WERI-Rb-1 (cell line): Measurements from ENCODE around the gene ADCY9.
"Not testable (repeated sequence)": the region's sequence is repeated elsewhere in the genome, so short reads cannot be mapped to it uniquely, and the experiment has no call there.

Experiments used
- DNase-seq: peaks from one replicate; pipeline ENCODE4 v3.0.0-alpha.2; 2020
- H3K27ac ChIP-seq: fragments of 250-450 bp; sonication (Bioruptor Pico); 2 replicates; pipeline ENCODE4 v1.5.1; 2020; ENCODE audit warnings: mild to moderate bottlenecking, moderate library complexity
- H3K27me3 ChIP-seq: fragments of 250-450 bp; sonication (Bioruptor Pico); 2 replicates; pipeline ENCODE4 v1.5.1; 2021; ENCODE audit warnings: mild to moderate bottlenecking, low read depth, moderate library complexity; ENCODE audit not compliant: insufficient read depth, severe bottlenecking
- H3K36me3 ChIP-seq: fragments of 250-450 bp; sonication (Bioruptor Pico); 2 replicates; pipeline ENCODE4 v1.5.1; 2020; ENCODE audit warnings: mild to moderate bottlenecking, moderate library complexity
- H3K4me3 ChIP-seq: 2 replicates; pipeline ENCODE4 v1.5.1; 2011; ENCODE audit warnings: low read depth, mild to moderate bottlenecking, control low read depth, low read length
- H3K9me3 ChIP-seq: fragments of 250-450 bp; sonication (Bioruptor Pico); 2 replicates; pipeline ENCODE4 v1.5.1; 2021; ENCODE audit warnings: mild to moderate bottlenecking, moderate library complexity; ENCODE audit not compliant: severe bottlenecking
- CTCF ChIP-seq: IDR thresholded peaks from 2 replicates; pipeline ENCODE4 v1.5.1; 2011; ENCODE audit warnings: low read depth, mild to moderate bottlenecking, control low read depth, inconsistent platforms, low read length

Gene ADCY9

GRCh38 chr16:3953728-3954410 is 162.4 kb downstream of the ADCY9 start:
- no peak for DNase-seq
- no peaks in the 10 kb centered on the region for H3K36me3 ChIP-seq
- no peak for TF ChIP-seq CTCF
- H3K4me3 ChIP-seq, result no peak overlapping the region
- H3K27ac ChIP-seq, result no peak overlapping the region
- no peaks in the 10 kb centered on the region for H3K9me3 ChIP-seq
- no peaks in the 10 kb centered on the region for H3K27me3 ChIP-seq

DNA sequence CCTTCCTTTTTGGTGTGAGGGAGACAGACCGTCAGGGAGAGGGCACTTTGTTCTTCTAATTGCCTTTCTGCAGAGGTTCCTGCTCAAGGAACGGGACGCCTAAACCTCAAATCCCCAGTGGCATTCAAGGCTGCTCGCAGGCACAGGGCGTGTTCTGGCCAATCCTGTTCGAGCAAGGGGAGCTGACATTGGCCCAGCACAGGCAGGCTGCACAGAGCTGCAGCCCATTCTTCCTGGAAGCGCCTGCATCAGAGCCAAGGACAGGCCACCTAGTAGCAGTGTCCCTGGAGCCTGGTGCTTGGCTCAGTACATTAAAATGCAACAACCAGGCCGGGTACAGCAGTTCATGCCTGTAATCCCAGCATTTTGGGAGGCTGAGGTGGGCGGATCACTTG is 163.5 kb downstream of the ADCY9 start:
- peak; percentile 23 for DNase-seq
- Histone ChIP-seq H3K9me3 (no peaks in the 10 kb centered on the region), H3K4me3 (no peak overlapping the region), H3K36me3 (no peaks in the 10 kb centered on the region), H3K27ac (no peak overlapping the region), H3K27me3 (no peaks in the 10 kb centered on the region)
- no peak for TF ChIP-seq CTCF

DNA sequence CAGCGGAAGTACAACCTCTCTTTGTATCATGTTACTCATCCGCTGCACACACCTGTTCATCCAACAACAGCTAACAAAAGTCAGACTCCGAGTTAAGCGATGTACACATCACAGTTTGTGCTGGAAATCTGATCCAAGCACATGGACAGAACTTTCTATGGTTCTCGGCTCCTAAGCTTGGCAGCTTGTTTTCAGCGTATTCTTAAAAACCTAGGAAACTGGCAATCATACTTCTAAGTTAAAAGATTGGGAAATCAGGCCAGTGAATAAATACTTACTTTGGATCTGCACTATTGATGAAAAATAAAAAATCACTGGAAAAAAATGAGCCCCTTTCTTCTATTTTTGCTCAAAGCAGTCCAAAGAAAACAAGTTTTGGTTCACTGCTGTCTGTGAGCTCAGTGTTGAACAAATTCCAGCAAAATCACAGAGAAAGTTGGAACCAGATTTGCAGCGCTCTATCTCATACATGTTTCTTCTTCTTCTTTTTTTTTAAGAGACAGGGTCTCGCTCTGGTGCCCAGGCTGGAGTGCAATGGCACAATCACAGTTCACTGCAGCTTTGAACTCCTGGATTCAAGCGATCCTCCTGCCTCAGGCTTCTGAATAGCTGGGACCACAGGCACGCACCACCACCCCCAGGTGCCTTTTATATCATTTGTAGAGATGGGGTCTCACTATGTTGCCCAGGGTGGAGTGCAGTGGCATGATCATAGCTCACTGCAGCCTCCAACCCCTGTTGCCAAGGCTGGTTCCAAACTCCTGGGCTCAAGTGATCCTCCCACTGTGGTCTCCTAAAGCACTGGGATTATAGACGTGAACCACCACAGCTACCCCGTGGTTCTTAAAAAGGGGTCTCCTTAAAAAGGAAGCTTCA is 164.1 kb downstream of the ADCY9 start:
- no peak for DNase-seq
- no peaks in the 10 kb centered on the region for H3K36me3 ChIP-seq
- TF ChIP-seq CTCF, result no peak
- H3K9me3 ChIP-seq, result no peaks in the 10 kb centered on the region
- H3K4me3 ChIP-seq, result no peak overlapping the region
- H3K27me3 ChIP-seq, result no peaks in the 10 kb centered on the region
- no peak overlapping the region for H3K27ac ChIP-seq

DNA sequence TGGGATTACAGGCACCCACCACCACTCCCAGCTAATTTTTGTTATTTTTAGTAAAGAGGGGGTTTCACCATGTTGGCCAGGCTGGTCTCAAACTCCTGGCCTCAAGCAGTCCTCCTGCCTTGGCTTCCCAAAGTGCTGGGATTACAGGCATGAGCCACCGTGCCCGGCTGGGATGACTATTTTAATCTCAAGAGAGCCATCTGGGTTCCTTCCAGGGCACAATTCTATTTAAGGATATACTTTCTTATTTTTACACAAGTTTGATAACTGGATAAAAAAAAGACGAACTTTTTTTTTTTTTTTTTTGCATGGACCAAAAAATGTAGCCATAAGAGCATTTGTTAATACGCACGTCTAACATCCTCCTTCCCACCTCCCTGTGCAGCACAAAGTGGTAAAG is 164.9 kb downstream of the ADCY9 start:
- not testable (repeated sequence) for DNase-seq, H3K36me3 ChIP-seq, H3K27ac ChIP-seq, H3K27me3 ChIP-seq, H3K9me3 ChIP-seq, H3K4me3 ChIP-seq

GRCh38 chr16:3950343-3951193 is 165.7 kb downstream of the ADCY9 start:
- no peak for DNase-seq
- Histone ChIP-seq H3K27me3 (no peaks in the 10 kb centered on the region), H3K27ac (no peak overlapping the region), H3K36me3 (no peaks in the 10 kb centered on the region), H3K9me3 (no peaks in the 10 kb centered on the region), H3K4me3 (no peak overlapping the region)
- no peak for TF ChIP-seq CTCF

DNA sequence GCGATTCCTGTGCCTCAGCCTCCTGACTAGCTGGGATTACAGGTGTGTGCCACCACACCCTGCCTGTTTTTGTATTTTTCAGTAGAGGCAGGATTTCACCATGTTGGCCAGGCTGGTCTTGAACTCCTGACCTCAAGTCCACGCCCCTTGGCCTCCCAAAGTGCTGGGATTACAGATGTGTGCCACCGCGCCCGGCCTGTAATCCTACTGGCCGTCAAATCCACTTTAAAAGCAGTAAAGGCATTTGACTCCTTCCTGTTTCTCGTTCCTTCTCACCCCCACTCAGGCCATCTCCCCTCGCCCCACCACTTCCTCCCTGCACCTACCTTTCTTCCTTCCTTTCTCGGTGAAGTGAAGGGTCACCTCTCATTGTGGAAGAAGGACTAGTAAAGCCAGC is 166.3 kb downstream of the ADCY9 start:
- Histone ChIP-seq H3K9me3 (no peaks in the 10 kb centered on the region), H3K36me3 (no peaks in the 10 kb centered on the region), H3K27ac (no peak overlapping the region), H3K27me3 (no peaks in the 10 kb centered on the region), H3K4me3 (no peak overlapping the region)
- DNase-seq, result no peak
- TF ChIP-seq CTCF, result no peak
